ENCODE results near the gene MYH15. TPM values are rescaled to one million over a fixed set of nuclear protein-coding genes. Genes with fewer than 3 reads are reported as not detected.

MYH15 gene
- total RNA-seq, 2 experiments from 2014 or later = 0.46 to 0.57 TPM

GRCh38 chr3:108338901-108339545, 171.4 kb downstream of the MYH15 start:
- DNase-seq (ENCODE audit: low spot score) = no peak
- ChIA-PET POLR2A (interaction anchor here (0.5 to 0.6 kb wide), 2 partner anchors 16 to 123 kb away, joined by 3 to 4 read pairs; no protein-coding TSS in a partner anchor), CTCF (ENCODE audit: unreplicated experiment) (no interaction called here)
- Histone ChIP-seq H3K4me1 (ENCODE audit: insufficient read depth, low read length, poor library complexity, severe bottlenecking) (no peaks in the 10 kb centered on the region), H3K36me3 (ENCODE audit: insufficient read depth, low read length) (no peaks in the 10 kb centered on the region), H3K79me2 (ENCODE audit: insufficient read depth, low read depth, low read length) (no peaks in the 10 kb centered on the region), H3K4me3 (ENCODE audit: low read depth, low read length, poor library complexity, severe bottlenecking) (no peak overlapping the region), H3K4me2 (ENCODE audit: low read length) (no peak overlapping the region), H3K9me2 (ENCODE audit: insufficient read depth, low read length) (no peaks in the 10 kb centered on the region), H4K20me1 (ENCODE audit: insufficient read depth, low read length) (no peaks in the 10 kb centered on the region), H3K27ac (ENCODE audit: low read depth, low read length, poor library complexity, severe bottlenecking) (no peak overlapping the region), H3K9me3 (ENCODE audit: low read length) (no peaks in the 10 kb centered on the region), H2AFZ (ENCODE audit: low read length) (no peak overlapping the region)
- intact Hi-C loops (cut with micrococcal nuclease; ENCODE audit: unreplicated experiment) = no loop called here
- no TSS peak for BruUV-seq (replicated peaks)
- no peak for TF ChIP-seq EZH2phosphoT487 (IDR thresholded peaks at IDR 0.05; ENCODE audit: borderline replicate concordance, low read depth, low read length)
- no peak for TF ChIP-seq CTCF (conservative IDR thresholded peaks at IDR 0.05; ENCODE audit: low read length)

DNA sequence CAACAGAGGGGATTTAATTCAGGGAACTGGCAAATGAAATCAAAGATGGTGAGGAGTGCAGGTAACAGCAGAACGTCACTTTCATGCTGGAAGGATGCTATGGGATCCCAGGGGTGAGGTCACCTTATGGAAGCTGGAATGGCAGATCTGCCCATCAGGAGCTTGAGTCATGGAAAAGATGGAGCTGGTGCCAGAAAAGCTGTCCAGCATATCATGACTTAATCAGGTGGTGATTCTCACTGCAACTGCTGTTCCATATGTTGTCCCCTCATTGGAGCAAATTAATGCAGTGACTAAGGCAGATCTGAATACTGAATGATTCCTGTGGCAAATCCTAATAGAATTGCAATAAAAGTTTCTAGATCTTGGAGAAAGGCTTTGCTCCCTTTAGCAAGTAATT, 175.7 kb downstream of the MYH15 start:
- no peak for DNase-seq (ENCODE audit: low spot score)
- no peaks in the 10 kb centered on the region for H3K9me2 ChIP-seq (ENCODE audit: insufficient read depth, low read length)
- CTCF ChIA-PET (ENCODE audit: unreplicated experiment) = no interaction called here
- H3K36me3 ChIP-seq (ENCODE audit: insufficient read depth, low read length) = no peaks in the 10 kb centered on the region
- no peaks in the 10 kb centered on the region for H3K4me1 ChIP-seq (ENCODE audit: insufficient read depth, low read length, poor library complexity, severe bottlenecking)
- no peak for TF ChIP-seq EZH2phosphoT487 (IDR thresholded peaks at IDR 0.05; ENCODE audit: borderline replicate concordance, low read depth, low read length)
- no peak for TF ChIP-seq CTCF (conservative IDR thresholded peaks at IDR 0.05; ENCODE audit: low read length)
- intact Hi-C loops (cut with micrococcal nuclease; ENCODE audit: unreplicated experiment) = no loop called here
- BruUV-seq (replicated peaks) = no TSS peak
- no peaks in the 10 kb centered on the region for H3K9me3 ChIP-seq (ENCODE audit: low read length)
- POLR2A ChIA-PET = interaction anchor here (0.5 to 0.8 kb wide), 2 partner anchors 357 to 674 kb away, joined by 3 to 4 read pairs; no protein-coding TSS in a partner anchor
- H3K79me2 ChIP-seq (ENCODE audit: insufficient read depth, low read depth, low read length) = no peaks in the 10 kb centered on the region
- no peaks in the 10 kb centered on the region for H4K20me1 ChIP-seq (ENCODE audit: insufficient read depth, low read length)
- H2AFZ ChIP-seq (ENCODE audit: low read length) = no peak overlapping the region
- no peak overlapping the region for H3K27ac ChIP-seq (ENCODE audit: low read depth, low read length, poor library complexity, severe bottlenecking)
- H3K4me3 ChIP-seq (ENCODE audit: low read depth, low read length, poor library complexity, severe bottlenecking) = no peak overlapping the region
- H3K4me2 ChIP-seq (ENCODE audit: low read length) = no peak overlapping the region

DNA sequence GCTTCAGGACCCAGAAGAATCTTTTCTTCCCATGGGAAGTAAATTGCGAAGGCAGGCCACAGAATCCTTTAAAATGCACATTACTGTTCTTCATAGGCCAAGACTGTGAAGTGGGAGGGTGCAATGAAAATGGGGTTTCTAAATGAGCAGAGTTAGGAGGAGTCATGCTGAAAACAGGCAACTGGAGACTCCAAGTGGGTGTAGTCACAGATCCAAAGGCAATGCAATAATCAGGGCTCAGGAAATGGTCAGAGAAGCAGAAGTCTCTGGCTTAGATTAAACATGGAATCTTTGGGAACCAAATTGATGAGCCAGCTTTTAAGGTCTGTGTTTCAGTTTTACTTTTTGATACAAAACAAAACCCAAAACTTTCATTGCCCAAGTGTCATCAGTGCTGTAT, 176.4 kb downstream of the MYH15 start:
- Histone ChIP-seq H3K4me3 (ENCODE audit: low read depth, low read length, poor library complexity, severe bottlenecking) (no peak overlapping the region), H3K36me3 (ENCODE audit: insufficient read depth, low read length) (no peaks in the 10 kb centered on the region), H3K4me2 (ENCODE audit: low read length) (no peak overlapping the region), H2AFZ (ENCODE audit: low read length) (no peak overlapping the region), H3K79me2 (ENCODE audit: insufficient read depth, low read depth, low read length) (no peaks in the 10 kb centered on the region), H3K27ac (ENCODE audit: low read depth, low read length, poor library complexity, severe bottlenecking) (no peak overlapping the region), H3K9me3 (ENCODE audit: low read length) (no peaks in the 10 kb centered on the region), H3K4me1 (ENCODE audit: insufficient read depth, low read length, poor library complexity, severe bottlenecking) (no peaks in the 10 kb centered on the region), H3K9me2 (ENCODE audit: insufficient read depth, low read length) (no peaks in the 10 kb centered on the region), H4K20me1 (ENCODE audit: insufficient read depth, low read length) (no peaks in the 10 kb centered on the region)
- no peak for DNase-seq (ENCODE audit: low spot score)
- TF ChIP-seq CTCF (conservative IDR thresholded peaks at IDR 0.05; ENCODE audit: low read length) = no peak
- TF ChIP-seq EZH2phosphoT487 (IDR thresholded peaks at IDR 0.05; ENCODE audit: borderline replicate concordance, low read depth, low read length) = no peak
- intact Hi-C loops (cut with micrococcal nuclease; ENCODE audit: unreplicated experiment) = no loop called here
- CTCF ChIA-PET (ENCODE audit: unreplicated experiment) = no interaction called here
- POLR2A ChIA-PET = interaction anchor here (0.7 kb wide), 1 partner anchor 24 kb away, joined by 7 read pairs; no protein-coding TSS in a partner anchor
- no TSS peak for BruUV-seq (replicated peaks)

Measured in OCI-LY7 (cell line).